Subcutaneous abdominal adipose tissue (tissue), 5 donors: ENCODE results near the gene STUB1.
"Not testable (repeated sequence)": the region's sequence is repeated elsewhere in the genome, so short reads cannot be mapped to it uniquely, and the experiment has no call there.

Experiments used
- H3K27ac ChIP-seq: one replicate; pipeline ENCODE4 v1.7.0; 2013; ENCODE audit warnings: low read depth, mild to moderate bottlenecking, inconsistent platforms, low read length, moderate library complexity
- H3K27me3 ChIP-seq, 5 donors: one replicate each; pipeline ENCODE4 v1.7.0; 2013; ENCODE audit warnings: low read length in 5 of 5, inconsistent platforms in 1 of 5; ENCODE audit not compliant: control insufficient read depth in 5 of 5, insufficient read depth in 4 of 5
- H3K36me3 ChIP-seq, 5 donors: one replicate each; pipeline ENCODE4 v1.7.0; 2013; ENCODE audit warnings: low read length in 5 of 5; ENCODE audit not compliant: control insufficient read depth in 5 of 5, insufficient read depth in 5 of 5
- H3K4me1 ChIP-seq, 5 donors: one replicate each; pipeline ENCODE4 v1.7.0; 2013; ENCODE audit warnings: low read length in 5 of 5, mild to moderate bottlenecking in 3 of 5, moderate library complexity in 1 of 5; ENCODE audit not compliant: control insufficient read depth in 5 of 5, insufficient read depth in 5 of 5
- H3K4me3 ChIP-seq, 5 donors: one replicate each; pipeline ENCODE4 v1.7.0; 2013; ENCODE audit warnings: low read length in 5 of 5, low read depth in 1 of 5
- H3K9ac ChIP-seq, 5 donors: one replicate each; pipeline ENCODE4 v1.7.0; 2013; ENCODE audit warnings: low read length in 5 of 5, mild to moderate bottlenecking in 4 of 5, moderate library complexity in 3 of 5
- H3K9me3 ChIP-seq, 5 donors: one replicate each; pipeline ENCODE4 v1.7.0; 2013; ENCODE audit warnings: low read length in 5 of 5; ENCODE audit not compliant: control insufficient read depth in 5 of 5
- donor health status: healthy.
- donor health status: healthy.
- donor health status: healthy.
- donor health status: healthy.
- donor health status: healthy.

Gene STUB1

DNA sequence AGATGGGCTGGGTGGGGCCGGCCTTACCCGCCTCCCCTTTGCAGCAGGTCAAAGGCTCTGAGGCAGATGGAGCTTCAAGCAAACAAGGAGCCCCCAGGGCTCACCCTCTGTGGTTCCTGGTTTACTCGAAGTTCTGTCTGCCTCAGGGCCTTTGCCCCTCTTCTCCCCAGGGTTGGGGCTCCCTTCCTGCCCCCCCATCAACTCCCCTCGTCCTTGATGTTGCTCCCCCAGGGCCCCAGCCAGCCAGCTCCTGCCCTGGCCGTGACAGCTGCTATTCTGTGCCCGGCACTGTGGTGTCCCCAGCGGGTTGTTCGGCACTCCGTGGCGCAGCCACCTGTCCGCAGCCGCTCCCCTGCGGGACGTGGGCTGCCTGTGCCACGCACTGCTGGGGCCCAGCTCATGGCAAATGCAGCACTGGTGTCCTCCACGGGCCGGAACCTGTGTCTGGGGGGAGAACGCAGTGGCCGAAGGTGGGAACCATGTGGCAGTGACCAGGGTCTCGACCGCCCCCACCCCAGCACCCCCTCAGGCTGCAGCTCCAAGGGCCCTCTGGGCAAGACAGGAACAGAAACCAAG lies 30.4 kb downstream of the STUB1 start:
- H3K27me3 ChIP-seq = peaks cover 47 to 57% (median 52%) of the 10 kb centered on the region in 5 donors
- H3K4me3 ChIP-seq = no peak overlapping the region
- H3K4me1 ChIP-seq = peaks cover 0 to 19% (median 9%) of the 10 kb centered on the region in 5 donors
- no peak overlapping the region for H3K9ac ChIP-seq
- H3K27ac ChIP-seq = no peak overlapping the region
- no peaks in the 10 kb centered on the region for H3K9me3 ChIP-seq
- H3K36me3 ChIP-seq = no peaks in the 10 kb centered on the region

GRCh38 chr16:711084-711483 lies 30.9 kb downstream of the STUB1 start:
- Histone ChIP-seq H3K27ac (no peak overlapping the region), H3K9ac (no peak overlapping the region), H3K27me3 (peaks cover 47 to 55% (median 52%) of the 10 kb centered on the region in 5 donors), H3K36me3 (no peaks in the 10 kb centered on the region), H3K9me3 (no peaks in the 10 kb centered on the region), H3K4me3 (no peak overlapping the region), H3K4me1 (peaks cover 0 to 24% (median 13%) of the 10 kb centered on the region in 5 donors)

GRCh38 chr16:711548-712320 lies 31.5 kb downstream of the STUB1 start:
- Histone ChIP-seq H3K9me3 (no peaks in the 10 kb centered on the region), H3K4me3 (no peak overlapping the region), H3K27me3 (peaks cover 45 to 52% (median 52%) of the 10 kb centered on the region in 5 donors), H3K27ac (no peak overlapping the region), H3K9ac (no peak overlapping the region), H3K4me1 (peaks cover 0 to 25% (median 17%) of the 10 kb centered on the region in 5 donors), H3K36me3 (no peaks in the 10 kb centered on the region)

- not testable (repeated sequence) for H3K27ac ChIP-seq, H3K4me3 ChIP-seq, H3K9ac ChIP-seq, H3K9me3 ChIP-seq, H3K36me3 ChIP-seq
- Histone ChIP-seq H3K4me1 (peaks cover 0 to 25% (median 17%) of the 10 kb centered on the region in 5 donors), H3K27me3 (peaks cover 37 to 45% (median 43%) of the 10 kb centered on the region in 5 donors)
Observed at GRCh38 chr16:712740-713250, 32.6 kb downstream of the STUB1 start.

GRCh38 chr16:714079-714478 lies 33.9 kb downstream of the STUB1 start:
- Histone ChIP-seq H3K4me3 (no peak overlapping the region), H3K9ac (no peak overlapping the region), H3K27me3 (peaks cover 25 to 36% (median 30%) of the 10 kb centered on the region in 5 donors), H3K9me3 (no peaks in the 10 kb centered on the region), H3K27ac (no peak overlapping the region), H3K36me3 (no peaks in the 10 kb centered on the region), H3K4me1 (peaks cover 0 to 25% (median 17%) of the 10 kb centered on the region in 5 donors)

- H3K4me1 ChIP-seq = peaks cover 0 to 28% (median 19%) of the 10 kb centered on the region in 5 donors
- no peak within 1 kb of the TSS for H3K27ac ChIP-seq
- H3K9me3 ChIP-seq = no peaks in the 10 kb centered on the region
- peak within 1 kb of the TSS in 3 of 5 donors; percentile 21 to 59 (median 56) for H3K9ac ChIP-seq
- peaks cover 18 to 28% (median 22%) of the 10 kb centered on the region in 5 donors for H3K27me3 ChIP-seq
- H3K4me3 ChIP-seq = peak within 1 kb of the TSS in 4 of 5 donors; percentile 56 to 78 (median 70)
- no peaks in the 10 kb centered on the region for H3K36me3 ChIP-seq
Observed at GRCh38 chr16:714558-715476, 34.6 kb downstream of the STUB1 start, which contains the start of gene METRN. Gene METRN (plus strand): TSS chr16:715118. CDS start chr16:715290, 172 bp downstream.

- no peak overlapping the region for H3K27ac ChIP-seq
- H3K9me3 ChIP-seq = no peaks in the 10 kb centered on the region
- peak overlapping the region in 3 of 5 donors; percentile 21 to 59 (median 56) for H3K9ac ChIP-seq
- no peaks in the 10 kb centered on the region for H3K36me3 ChIP-seq
- H3K4me3 ChIP-seq = peak overlapping the region in 4 of 5 donors; percentile 56 to 78 (median 70)
- H3K27me3 ChIP-seq = peaks cover 11 to 22% (median 14%) of the 10 kb centered on the region in 5 donors
- H3K4me1 ChIP-seq = peaks cover 0 to 36% (median 27%) of the 10 kb centered on the region in 5 donors
Observed at GRCh38 chr16:715477-716199, 35.4 kb downstream of the STUB1 start.

- peak overlapping the region in 4 of 5 donors; percentile 10 to 59 (median 29) for H3K9ac ChIP-seq
- H3K4me1 ChIP-seq = peaks cover 0 to 41% (median 29%) of the 10 kb centered on the region in 5 donors
- no peaks in the 10 kb centered on the region for H3K36me3 ChIP-seq
- H3K4me3 ChIP-seq = peak overlapping the region in 3 of 5 donors; percentile 10 to 78 (median 68)
- no peak overlapping the region for H3K27ac ChIP-seq
- peaks cover 6 to 16% (median 9%) of the 10 kb centered on the region in 5 donors for H3K27me3 ChIP-seq
- no peaks in the 10 kb centered on the region for H3K9me3 ChIP-seq
Observed at GRCh38 chr16:716200-716568, 36.0 kb downstream of the STUB1 start.

GRCh38 chr16:716768-717325 lies 36.6 kb downstream of the STUB1 start:
- Histone ChIP-seq H3K27ac (no peak overlapping the region), H3K9me3 (no peaks in the 10 kb centered on the region), H3K4me3 (no peak overlapping the region), H3K4me1 (peaks cover 0 to 48% (median 35%) of the 10 kb centered on the region in 5 donors), H3K9ac (no peak overlapping the region), H3K36me3 (no peaks in the 10 kb centered on the region), H3K27me3 (peaks cover 4 to 12% (median 5%) of the 10 kb centered on the region in 5 donors)
